GM18526 (cell line): Measurements from ENCODE around the gene GYPA.
"Not testable (repeated sequence)": the region's sequence is repeated elsewhere in the genome, so short reads cannot be mapped to it uniquely, and the experiment has no call there.

Experiments used
- POLR2A ChIP-seq: IDR thresholded peaks from 3 replicates; pipeline ENCODE4 v1.6.1; 2011; ENCODE audit not compliant: insufficient read length; ENCODE audit errors: extremely low read depth

Gene GYPA

DNA sequence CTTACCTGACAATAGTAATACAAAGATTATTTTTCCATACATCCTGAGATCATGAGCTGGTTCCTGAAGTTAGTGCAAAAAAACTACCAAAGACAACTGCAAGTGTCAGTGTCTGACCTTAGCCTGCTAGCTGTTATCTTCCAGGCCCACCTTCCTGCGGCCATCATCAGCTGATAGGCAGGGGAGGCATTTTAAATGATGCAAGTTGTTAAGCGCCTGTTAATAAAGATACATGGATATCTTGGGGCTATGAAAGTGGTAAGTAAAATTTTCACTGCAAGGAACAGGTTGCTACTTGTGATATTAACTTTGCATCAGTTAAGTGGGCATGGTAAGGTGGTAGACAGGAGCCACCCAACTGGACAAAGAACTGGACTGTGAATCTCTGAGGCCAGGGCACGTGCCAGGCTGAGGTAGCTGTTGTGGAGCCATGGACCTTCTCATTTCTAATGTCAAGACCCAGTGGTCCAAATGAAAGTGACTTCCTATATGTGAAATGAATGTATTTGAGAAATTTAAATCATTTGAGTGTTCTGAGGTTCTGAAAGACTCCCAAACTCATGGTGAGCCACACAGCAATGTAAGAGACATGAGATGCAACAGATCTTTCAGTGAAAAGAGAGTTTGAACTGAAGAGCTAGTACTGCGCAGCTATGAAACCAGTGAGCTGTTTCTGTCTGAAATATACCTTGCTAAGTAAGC is at the start of gene GYPA:
TSS of gene GYPA (minus strand) at position 125 of the 702 bp plus-strand sequence. CDS start at position 42, 83 bp downstream.
- not testable (repeated sequence) for TF ChIP-seq POLR2A

DNA sequence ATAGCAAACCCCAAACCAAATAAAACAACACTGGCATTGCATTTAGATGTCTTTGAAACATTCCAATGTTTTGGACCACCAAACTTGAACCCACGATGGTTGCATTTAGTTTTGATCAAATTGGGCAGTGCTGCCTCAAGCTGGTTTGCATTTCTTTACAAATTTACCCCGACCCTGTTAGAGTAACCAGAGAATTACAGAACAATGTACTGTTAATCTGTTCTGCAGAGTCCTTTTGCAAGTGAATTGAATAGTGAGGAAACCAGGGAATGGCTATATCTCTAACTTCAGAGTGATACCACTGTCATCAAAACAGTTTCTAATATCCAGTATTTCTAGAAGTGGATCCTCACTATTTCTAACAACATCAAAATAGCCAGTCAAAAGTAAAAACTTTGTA is 49.5 kb upstream of the GYPA start:
- no peak for TF ChIP-seq POLR2A

DNA sequence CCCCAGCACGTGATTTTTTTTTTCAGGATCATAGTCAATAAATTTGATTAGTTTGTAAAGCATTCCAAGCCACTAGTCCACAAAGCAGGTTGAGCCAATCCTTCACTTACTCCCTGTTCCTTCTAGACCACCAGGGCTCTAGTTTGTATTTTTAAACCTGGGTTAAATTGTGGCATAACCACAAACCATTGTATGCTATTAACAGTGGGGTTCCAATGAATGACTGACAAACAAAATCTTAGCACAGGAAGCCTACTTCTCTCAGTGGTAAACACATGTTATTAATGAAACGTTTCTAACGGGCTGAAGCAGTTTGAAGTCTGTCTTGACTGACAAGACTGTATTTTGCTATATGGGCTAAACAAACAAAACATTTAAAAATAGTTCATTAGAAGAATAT is 48.6 kb upstream of the GYPA start:
- no peak for TF ChIP-seq POLR2A

DNA sequence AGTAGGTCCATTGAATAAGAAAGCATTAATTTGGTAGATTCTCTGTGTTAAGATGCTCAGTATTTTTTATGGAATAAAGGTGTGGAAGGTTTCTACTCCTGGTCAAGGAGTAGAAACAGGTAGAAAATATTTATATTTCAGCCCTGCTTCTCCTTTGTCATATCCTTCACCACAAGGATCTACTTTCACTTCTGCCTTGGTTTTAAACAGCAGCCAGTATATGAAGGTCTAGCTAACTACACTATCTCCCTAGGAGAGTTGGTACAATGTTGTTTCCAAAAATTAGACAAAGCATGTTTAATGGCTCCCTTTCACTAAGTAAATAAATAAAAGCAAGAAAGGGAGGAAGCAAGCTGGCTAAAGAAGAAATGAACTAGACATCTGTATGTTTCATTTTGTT is 44.6 kb upstream of the GYPA start:
- no peak for TF ChIP-seq POLR2A

DNA sequence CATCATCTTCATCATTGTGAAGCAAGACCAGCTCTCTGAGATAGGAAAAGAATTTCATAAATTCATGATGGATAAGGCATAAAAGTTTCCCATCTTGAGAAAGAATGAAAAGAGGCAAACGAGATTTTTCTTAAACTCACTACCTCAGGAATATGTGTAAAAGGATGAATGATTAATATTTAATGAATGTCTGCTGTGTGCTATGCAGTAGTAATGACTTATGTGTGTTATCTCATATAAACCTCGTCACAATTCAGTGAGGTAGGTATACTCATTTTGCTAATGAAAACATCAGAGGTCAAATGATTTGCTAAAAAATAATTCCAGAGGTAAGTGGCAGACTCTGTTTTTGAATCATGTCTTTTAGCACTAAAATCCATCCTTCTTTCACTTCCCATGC is 42.6 kb upstream of the GYPA start:
- no peak for TF ChIP-seq POLR2A

DNA sequence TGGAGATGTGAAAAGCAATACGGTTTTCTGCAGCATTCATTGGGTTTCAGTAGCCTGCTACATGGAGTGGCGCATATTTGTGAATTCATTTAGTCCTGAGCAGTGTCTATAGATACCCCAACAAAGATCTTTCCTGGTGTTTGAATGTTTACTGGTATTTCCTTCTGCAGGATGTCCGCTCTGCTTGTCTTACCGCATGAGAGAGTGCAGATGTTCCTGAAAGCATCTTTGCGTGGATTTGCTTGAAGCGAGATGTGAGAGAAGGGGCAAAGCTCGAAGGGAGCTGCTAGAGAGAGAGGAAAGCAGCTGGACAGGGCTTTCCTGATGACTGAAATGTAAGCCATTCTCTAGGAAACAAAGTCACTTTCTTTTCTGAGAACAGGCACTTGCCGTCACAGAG is 40.9 kb upstream of the GYPA start:
- TF ChIP-seq POLR2A = no peak

DNA sequence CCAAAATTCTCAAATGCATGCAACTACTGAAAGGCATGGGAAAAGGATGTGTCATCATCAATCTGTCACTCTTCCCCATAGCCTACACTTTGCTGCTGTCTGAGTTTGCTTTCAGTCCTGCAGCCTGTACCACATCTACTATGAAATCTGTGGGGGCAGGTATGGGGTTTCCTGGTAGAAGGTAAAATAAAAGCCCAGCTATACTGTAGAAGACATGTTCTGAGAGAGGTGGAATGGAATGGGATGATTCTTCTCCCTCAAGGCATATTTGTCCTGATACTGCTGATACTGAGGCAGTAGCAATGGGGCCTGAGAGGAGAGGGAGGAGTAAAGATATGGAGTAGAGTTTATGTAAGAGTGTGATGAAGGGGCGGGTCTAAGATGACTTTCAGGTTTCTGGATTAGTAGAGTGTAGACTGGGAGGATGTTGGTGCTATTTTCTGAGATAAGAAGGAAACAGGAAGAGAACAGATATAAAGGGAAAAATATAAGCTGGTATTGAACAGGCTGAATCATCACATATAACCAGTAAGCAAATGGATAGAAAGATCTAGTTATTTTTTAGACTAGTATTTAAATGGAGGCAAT is 38.7 kb upstream of the GYPA start:
- TF ChIP-seq POLR2A = no peak

DNA sequence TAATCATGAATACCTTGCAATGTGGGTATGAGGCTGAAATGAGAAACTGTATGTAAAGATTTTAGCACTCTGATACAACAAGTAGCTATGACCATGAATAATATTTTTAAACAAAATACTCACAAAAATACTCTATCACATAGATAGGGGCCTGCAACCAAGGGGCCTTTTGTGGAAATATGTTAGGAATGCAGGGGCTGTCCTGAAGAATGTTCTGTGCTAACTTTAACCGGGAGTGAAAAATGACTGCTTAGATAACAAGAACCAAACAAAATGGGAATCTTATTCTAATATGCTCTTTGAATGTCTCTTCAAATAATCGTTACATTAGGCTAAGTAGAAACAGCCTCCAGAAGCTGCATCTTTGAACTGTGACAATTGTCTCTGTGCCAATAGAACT is 37.9 kb upstream of the GYPA start:
- no peak for TF ChIP-seq POLR2A

DNA sequence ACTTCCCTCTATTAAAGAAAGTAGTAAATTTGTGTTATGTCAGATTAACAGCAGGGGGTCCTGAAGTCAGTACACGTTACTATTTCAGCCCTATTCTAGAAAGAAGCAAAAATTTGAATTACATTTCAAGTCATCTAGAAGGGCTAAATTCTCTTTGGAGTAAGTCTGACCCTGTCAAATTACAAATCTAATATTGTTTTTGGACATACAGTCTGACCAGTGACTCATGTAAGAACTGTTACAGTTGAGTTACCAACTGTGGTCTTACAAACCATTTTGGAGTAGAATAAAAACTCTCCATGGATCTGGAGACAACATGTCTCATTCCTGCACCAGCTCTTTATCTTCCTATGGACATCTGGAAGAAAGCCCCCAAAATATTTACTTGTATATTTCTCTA is 36.0 kb upstream of the GYPA start:
- TF ChIP-seq POLR2A = no peak

DNA sequence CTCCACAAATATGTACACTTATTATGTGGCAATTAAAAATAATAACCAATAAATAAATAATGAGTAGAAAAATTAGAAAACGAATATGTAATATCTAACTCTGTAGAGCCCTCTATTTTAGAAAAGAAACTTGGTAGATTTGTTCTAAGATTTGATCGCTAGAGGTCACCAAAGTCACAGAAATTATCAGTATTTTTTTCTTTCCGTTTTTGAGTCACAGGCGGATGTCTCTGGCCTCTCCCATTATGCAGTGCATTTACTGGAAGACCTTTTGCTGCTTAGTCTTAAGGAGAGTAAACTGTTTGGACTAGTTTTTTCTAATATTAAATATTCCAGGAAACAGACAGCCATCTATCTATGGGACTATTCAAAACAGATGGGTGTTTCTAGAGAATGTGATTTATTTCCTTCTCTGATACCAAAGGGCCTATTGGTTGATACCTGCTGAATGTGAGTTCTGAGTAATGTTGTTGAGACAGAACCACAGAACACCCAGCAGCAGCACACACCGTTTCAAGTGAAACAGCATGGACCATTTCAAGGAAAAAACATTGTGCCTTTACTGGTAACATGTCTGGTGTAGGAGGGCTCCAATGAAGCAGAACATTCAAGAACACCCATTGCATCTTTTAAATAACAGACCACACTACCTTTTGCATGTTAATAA is 34.0 kb upstream of the GYPA start:
- no peak for TF ChIP-seq POLR2A

DNA sequence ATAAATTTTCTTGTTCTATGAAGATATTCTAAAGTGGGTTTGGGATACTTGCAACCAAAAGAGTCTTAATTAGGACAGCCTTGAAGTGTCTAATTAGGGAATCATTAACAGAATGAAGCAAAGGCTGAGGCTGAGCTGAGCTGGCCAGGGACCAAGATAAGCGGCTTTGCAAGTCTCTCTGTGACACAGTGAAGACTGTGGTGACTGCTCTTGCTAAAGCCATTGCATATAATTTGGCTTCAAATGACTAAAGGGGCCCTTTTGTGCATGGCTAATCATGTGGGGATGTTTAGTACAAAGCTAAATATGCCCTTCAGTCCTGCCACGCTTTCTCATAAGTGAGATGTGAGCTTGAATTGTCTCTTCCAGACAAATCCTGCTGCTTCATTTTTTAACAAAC is 31.2 kb upstream of the GYPA start:
- no peak for TF ChIP-seq POLR2A

DNA sequence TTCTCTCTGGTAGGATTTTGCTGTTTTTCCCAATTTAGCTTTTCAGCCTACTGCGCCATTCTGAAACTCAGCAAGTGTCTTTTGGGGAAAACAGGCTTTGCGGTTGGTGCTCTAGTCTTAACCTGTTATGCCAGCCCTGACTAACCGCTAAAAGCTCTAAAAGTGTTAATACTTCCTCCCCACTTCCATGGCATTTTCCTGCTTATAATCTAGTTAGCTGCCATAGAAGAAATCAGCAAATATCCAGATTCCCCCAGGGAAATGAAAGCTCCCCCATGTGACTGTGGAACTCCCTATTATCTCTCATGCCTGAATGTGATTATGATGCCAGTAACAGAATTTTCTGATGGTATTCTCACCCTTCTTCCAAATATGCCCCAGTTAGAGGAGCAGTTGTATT is 28.7 kb upstream of the GYPA start:
- no peak for TF ChIP-seq POLR2A

DNA sequence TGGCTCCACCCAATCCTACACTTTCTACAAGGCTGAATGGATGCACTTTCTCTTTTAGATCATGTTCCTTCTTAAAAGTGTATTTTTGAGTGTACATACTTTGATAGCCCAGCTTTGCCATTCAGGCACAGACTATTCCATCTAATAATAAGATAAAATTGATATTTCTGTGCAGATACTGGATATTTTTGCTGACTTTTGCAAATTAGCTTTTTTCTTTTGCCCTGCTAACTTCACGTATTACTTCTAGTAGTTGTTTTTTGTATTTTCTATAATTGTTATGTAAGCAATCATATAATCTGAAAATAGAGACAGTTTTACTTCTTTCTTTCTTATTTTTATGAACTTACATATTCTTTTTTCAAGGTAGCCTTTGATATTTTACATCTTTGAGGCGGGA is 13.5 kb upstream of the GYPA start:
- no peak for TF ChIP-seq POLR2A

DNA sequence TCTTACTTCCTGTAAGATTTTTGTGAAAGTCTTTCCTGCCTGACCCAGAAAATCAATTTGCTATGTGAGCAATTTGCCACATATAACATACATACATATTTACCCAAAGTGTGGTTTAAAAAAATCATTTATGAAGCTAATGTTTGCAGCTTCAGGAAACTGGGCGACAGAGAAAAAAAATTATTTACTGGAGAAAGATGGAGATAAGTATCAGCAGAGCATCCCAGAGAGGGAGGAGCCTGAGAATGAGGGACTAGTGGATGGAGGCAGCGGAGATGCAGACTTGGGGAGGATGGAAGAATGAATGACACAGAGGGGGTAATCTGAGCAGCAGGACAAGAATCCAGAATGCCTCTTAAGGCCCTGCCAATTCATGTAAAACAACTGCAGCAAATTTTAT is 975 bp upstream of the GYPA start:
- TF ChIP-seq POLR2A = no peak

DNA sequence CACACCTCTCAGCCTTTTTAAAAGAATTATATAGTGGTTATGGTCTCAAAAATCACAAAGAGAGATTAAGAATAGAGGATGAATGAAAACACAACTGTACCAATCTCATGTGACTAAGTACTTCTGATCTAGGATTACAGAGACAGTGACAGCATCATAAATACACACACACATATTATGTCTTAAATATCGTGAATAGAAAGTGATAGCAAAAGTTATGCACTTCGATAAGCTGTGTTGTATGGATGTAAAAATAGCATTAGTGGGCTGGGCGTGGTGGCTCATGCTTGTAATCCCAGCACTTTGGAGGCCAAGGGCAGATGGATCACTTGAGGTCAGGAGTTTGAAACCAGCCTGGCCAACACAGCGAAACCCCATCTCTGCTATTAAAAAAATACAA is 25.0 kb downstream of the GYPA start:
- no peak for TF ChIP-seq POLR2A

DNA sequence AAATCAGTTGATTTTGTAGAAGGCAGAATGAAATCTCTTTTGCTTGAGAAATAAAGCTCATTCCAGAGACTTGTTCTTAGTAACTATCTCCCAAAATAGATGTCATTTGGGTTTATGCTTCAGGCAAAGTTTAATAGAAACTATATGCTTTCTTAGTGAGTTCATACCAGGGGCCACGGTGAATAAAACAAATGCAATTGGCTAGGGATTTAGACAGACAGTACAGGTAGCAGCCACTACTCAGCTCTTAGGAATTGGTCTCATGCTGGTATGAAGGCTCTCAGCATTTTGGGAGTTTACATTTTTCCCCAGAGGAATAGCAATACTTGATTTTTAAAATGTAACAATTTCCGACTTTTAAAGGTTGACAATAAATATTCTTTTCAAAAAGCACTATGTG is 27.0 kb downstream of the GYPA start:
- TF ChIP-seq POLR2A = no peak
